GM18951 (cell line): ENCODE data around the gene AANAT.

Source experiments
- POLR2A ChIP-seq: IDR thresholded peaks from 4 replicates; pipeline ENCODE4 v1.6.1; 2011; ENCODE audit warnings: mild to moderate bottlenecking; ENCODE audit not compliant: insufficient read length, insufficient read depth; ENCODE audit errors: extremely low read depth
- in situ Hi-C: fragments of 300-500 bp; cut with MboI; formaldehyde crosslinking; loops from one replicate; pipeline ENCODE4 v1.12.0; 2022; ENCODE audit warnings: low sequenced_read_pairs, mixed read lengths, inconsistent platforms; ENCODE audit not compliant: unreplicated experiment

AANAT gene

GRCh38 chr17:76515274-76515949 lies 48.0 kb downstream of the AANAT start:
- in situ Hi-C loops = no loop called here
- no peak for TF ChIP-seq POLR2A

GRCh38 chr17:76517638-76518038 lies 50.2 kb downstream of the AANAT start:
- in situ Hi-C loops = no loop called here
- TF ChIP-seq POLR2A = no peak

GRCh38 chr17:76519048-76519966 lies 51.9 kb downstream of the AANAT start:
- TF ChIP-seq POLR2A = no peak
- in situ Hi-C loops = no loop called here
